Tibial artery (tissue), 4 donors: ENCODE results near the gene SLAIN1.

Experiments used
- DNase-seq, 2 donors: peaks; one replicate each; pipeline ENCODE4 v3.0.0-alpha.2; 2019
- H3K27ac ChIP-seq, 2 donors: fragments of 200-600 bp; sonication (generic) in 1 of 2; 1 replicate in 1 of 2; 2 replicates in 1 of 2; pipeline ENCODE4 v1.5.1; 2018 to 2019; ENCODE audit warnings: mild to moderate bottlenecking in 1 of 2
- H3K27me3 ChIP-seq, 2 donors: fragments of 200-600 bp; sonication (generic) in 1 of 2; one replicate each; pipeline versions ENCODE4 v1.5.1 to v1.6.0; 2016 to 2019
- H3K36me3 ChIP-seq, 3 donors: fragments of 200-600 bp; sonication (generic) in 2 of 3; one replicate each; pipeline ENCODE4 v1.5.1; 2016 to 2019; ENCODE audit warnings: mild to moderate bottlenecking in 2 of 3
- H3K4me1 ChIP-seq, 4 donors: fragments of 200-600 bp; sonication (generic) in 2 of 4; 1 replicate in 3 of 4; 2 replicates in 1 of 4; pipeline ENCODE4 v1.5.1; 2016 to 2019
- H3K4me3 ChIP-seq, 2 donors: fragments of 200-600 bp; sonication (generic) in 1 of 2; 1 replicate in 1 of 2; 2 replicates in 1 of 2; pipeline ENCODE4 v1.5.1; 2018 to 2019; ENCODE audit warnings: mild to moderate bottlenecking in 2 of 2
- H3K9me3 ChIP-seq, 3 donors: fragments of 200-600 bp; sonication (generic) in 1 of 3; one replicate each; pipeline ENCODE4 v1.5.1; 2016 to 2019
- intact Hi-C: fragments of 100-400 bp; cut with DNase I; formaldehyde crosslinking; loops from one replicate; pipeline ENCODE4 v1.15.0; 2023; ENCODE audit warnings: low total_unique reads
- TF ChIP-seq, protein P1 (sequence below), 2 experiments: fragments of 200-600 bp in 1 of 2; fragments of 450-650 bp in 1 of 2; IDR thresholded peaks; one replicate each; pipeline ENCODE4 v1.5.1; 2017 to 2019; ENCODE audit warnings: antibody characterized with exemption in 2 of 2, mild to moderate bottlenecking in 1 of 2, moderate library complexity in 1 of 2

The SLAIN1 gene

DNA sequence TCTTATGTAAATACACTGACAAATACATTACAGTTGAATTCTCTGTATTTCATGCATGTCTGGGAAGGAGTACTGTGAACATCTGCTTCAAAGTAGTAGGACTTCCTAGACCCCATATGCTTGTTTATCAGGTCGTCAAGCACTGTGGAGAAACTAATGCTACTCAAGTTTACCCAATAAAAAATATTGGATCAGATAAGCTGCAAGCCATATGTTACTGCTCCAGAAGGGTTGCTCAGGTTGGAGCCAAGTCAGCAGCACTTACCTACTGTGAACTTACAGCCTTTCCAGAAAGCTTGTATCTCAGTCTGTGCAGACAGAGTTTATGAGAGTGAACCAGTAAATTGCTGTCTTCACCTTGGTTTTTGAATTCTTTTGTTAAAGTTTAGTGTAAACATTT lies 36.2 kb downstream of the SLAIN1 start:
- H3K36me3 ChIP-seq, result no peaks in the 10 kb centered on the region
- intact Hi-C loops, result no loop called here
- no peaks in the 10 kb centered on the region for H3K27me3 ChIP-seq
- TF ChIP-seq, protein P1, sequence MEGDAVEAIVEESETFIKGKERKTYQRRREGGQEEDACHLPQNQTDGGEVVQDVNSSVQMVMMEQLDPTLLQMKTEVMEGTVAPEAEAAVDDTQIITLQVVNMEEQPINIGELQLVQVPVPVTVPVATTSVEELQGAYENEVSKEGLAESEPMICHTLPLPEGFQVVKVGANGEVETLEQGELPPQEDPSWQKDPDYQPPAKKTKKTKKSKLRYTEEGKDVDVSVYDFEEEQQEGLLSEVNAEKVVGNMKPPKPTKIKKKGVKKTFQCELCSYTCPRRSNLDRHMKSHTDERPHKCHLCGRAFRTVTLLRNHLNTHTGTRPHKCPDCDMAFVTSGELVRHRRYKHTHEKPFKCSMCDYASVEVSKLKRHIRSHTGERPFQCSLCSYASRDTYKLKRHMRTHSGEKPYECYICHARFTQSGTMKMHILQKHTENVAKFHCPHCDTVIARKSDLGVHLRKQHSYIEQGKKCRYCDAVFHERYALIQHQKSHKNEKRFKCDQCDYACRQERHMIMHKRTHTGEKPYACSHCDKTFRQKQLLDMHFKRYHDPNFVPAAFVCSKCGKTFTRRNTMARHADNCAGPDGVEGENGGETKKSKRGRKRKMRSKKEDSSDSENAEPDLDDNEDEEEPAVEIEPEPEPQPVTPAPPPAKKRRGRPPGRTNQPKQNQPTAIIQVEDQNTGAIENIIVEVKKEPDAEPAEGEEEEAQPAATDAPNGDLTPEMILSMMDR (IDR thresholded peaks at IDR 0.05), result no peak
- H3K4me3 ChIP-seq, result no peak overlapping the region
- no peak overlapping the region for H3K27ac ChIP-seq
- peaks cover 0 to 5% (median 2%) of the 10 kb centered on the region in 4 donors for H3K4me1 ChIP-seq
- DNase-seq, result no peak
- H3K9me3 ChIP-seq, result no peaks in the 10 kb centered on the region

DNA sequence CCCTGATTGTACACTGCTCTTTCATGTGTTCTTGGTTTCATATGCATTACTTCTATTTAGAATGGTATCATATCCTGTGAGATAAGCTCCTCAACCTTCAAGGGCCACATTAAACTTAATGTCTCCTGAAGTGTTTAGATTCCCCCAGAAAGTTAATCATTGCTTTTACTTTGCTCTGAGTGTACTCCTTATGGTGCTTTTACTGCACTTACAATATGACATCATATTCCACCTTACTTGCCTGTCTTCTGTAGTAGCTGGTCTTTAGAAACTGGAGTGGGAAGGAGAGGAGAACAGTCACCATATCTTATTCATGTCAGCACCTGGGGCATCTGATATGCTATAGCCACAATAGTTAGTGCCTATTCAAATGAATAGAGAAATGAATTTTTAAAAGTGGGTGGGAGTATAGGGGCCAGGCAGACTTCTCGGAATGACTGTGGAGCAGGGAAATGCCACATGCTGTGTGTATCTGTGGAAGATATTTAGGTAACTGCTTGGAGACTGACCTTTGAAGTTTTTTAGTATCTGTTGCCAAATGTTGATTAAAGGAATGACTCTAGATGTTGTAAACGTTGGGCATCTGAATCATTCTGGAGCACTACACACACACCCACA lies 40.2 kb downstream of the SLAIN1 start:
- Histone ChIP-seq H3K27me3 (no peaks in the 10 kb centered on the region), H3K27ac (no peak overlapping the region), H3K9me3 (no peaks in the 10 kb centered on the region), H3K4me3 (no peak overlapping the region), H3K36me3 (no peaks in the 10 kb centered on the region), H3K4me1 (peaks cover 0 to 10% (median 4%) of the 10 kb centered on the region in 4 donors)
- TF ChIP-seq, protein P1 (IDR thresholded peaks at IDR 0.05), result no peak
- intact Hi-C loops, result no loop called here
- DNase-seq, result no peak

GRCh38 chr13:77740097-77740735 lies 42.7 kb downstream of the SLAIN1 start:
- Histone ChIP-seq H3K4me1 (peaks cover 0 to 10% (median 4%) of the 10 kb centered on the region in 4 donors), H3K36me3 (peaks cover 7 to 11% (median 8%) of the 10 kb centered on the region in 3 donors), H3K9me3 (no peaks in the 10 kb centered on the region), H3K27ac (no peak overlapping the region), H3K27me3 (no peaks in the 10 kb centered on the region), H3K4me3 (no peak overlapping the region)
- TF ChIP-seq, protein P1 (IDR thresholded peaks at IDR 0.05), result no peak
- DNase-seq, result no peak
- intact Hi-C loops, result no loop called here

DNA sequence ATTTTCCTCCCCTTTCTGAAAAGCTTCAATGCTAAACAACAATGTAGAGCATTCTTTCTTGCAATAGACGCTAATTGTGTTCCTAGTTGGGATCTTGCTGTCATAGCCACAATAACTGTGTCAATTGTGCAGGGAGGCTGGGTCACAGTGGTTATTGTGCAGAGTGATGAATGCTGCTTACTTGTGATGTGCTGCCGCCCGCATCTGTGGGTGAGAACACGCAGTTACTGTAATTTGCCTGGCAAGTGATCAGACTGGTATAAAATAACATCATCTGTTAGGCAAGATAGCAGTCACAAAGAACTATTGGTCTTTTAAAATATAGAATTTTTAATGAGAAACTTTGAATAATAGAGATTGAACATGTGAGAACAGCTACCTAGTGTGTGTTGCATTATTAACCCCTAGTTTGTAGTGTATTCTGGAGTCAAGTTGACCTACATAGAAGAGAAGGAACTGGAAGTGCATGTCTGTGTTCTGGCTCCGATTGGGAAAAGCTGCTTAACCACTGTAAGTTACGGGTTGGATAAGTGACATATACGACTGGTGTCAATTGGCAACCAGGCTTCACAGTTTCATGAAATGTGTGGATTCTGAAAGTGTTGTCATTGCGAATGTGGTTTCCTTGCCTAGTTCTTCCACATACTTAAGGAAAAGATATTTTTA lies 43.6 kb downstream of the SLAIN1 start:
- no peaks in the 10 kb centered on the region for H3K9me3 ChIP-seq
- no peak for DNase-seq
- H3K27ac ChIP-seq, result no peak overlapping the region
- H3K36me3 ChIP-seq, result peaks cover 8 to 11% (median 9%) of the 10 kb centered on the region in 3 donors
- peaks cover 0 to 10% (median 4%) of the 10 kb centered on the region in 4 donors for H3K4me1 ChIP-seq
- no peaks in the 10 kb centered on the region for H3K27me3 ChIP-seq
- H3K4me3 ChIP-seq, result no peak overlapping the region
- intact Hi-C loops, result no loop called here
- TF ChIP-seq, protein P1 (IDR thresholded peaks at IDR 0.05), result no peak

DNA sequence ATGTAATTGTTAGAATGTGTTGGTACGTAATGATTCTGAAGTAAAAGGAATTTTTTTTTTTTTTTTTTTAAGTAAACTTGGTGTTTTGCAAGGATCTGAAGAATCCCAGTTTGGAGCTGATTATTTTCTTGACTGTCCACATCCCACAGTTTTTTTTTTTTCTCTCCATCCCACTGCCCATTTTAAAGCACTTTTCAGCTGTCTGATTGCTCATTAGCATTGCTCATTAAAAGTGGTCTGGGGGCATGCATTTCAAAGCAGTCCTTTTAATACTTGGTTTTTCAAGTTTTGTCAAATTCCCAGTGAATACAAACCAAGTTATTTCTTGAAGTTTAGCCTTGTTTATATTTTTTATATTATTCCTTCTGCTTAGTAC lies 44.1 kb downstream of the SLAIN1 start:
- no peak overlapping the region for H3K27ac ChIP-seq
- TF ChIP-seq, protein P1 (IDR thresholded peaks at IDR 0.05), result no peak
- intact Hi-C loops, result no loop called here

More for the DNA sequence above, 44.1 kb downstream of the SLAIN1 start:
- H3K9me3 ChIP-seq, result no peaks in the 10 kb centered on the region
- H3K36me3 ChIP-seq, result peaks cover 9 to 11% (median 10%) of the 10 kb centered on the region in 3 donors
- H3K27me3 ChIP-seq, result no peaks in the 10 kb centered on the region
- peaks cover 0 to 10% (median 4%) of the 10 kb centered on the region in 4 donors for H3K4me1 ChIP-seq
- no peak overlapping the region for H3K4me3 ChIP-seq
- DNase-seq, result no peak
